HepG2 (cell line): ENCODE measurements around the gene ADARB1.

Source experiments
- BCL3 ChIP-seq: sonication (generic); formaldehyde crosslinking; IDR thresholded peaks from 2 replicates; pipeline ENCODE4 v1.5.1; 2020; ENCODE audit warnings: mild to moderate bottlenecking, missing genetic modification reagents, moderate library complexity
- EZH2 ChIP-seq: conservative IDR thresholded peaks from 2 replicates; pipeline ENCODE4 v1.6.1; 2012; ENCODE audit warnings: mild to moderate bottlenecking, low read depth, low read length, moderate library complexity
- FOXP1 ChIP-seq, 2 experiments: fragments of 450-650 bp in 1 of 2; IDR thresholded peaks; 2 replicates each; pipeline ENCODE4 v1.6.1; 2017 to 2018; ENCODE audit warnings: antibody characterized with exemption in 1 of 2
- HNF4G ChIP-seq, 2 experiments: sonication (generic) in 1 of 2; formaldehyde crosslinking in 1 of 2; IDR thresholded peaks; 2 replicates each; pipeline versions ENCODE4 v1.4.0 to v1.6.1; 2011 to 2020; ENCODE audit warnings: borderline replicate concordance in 2 of 2, low read depth in 2 of 2, mild to moderate bottlenecking in 2 of 2, low read length in 1 of 2, missing genetic modification reagents in 1 of 2, moderate library complexity in 1 of 2
- ZBTB49 ChIP-seq: sonication (generic); formaldehyde crosslinking; IDR thresholded peaks from 2 replicates; pipeline ENCODE4 v1.4.0; 2020; ENCODE audit warnings: missing genetic modification reagents, borderline replicate concordance
- ZNF207 ChIP-seq: fragments of 450-650 bp; IDR thresholded peaks from 2 replicates; pipeline ENCODE4 v1.6.1; 2016; ENCODE audit warnings: antibody characterized with exemption, borderline replicate concordance
- ZNF605 ChIP-seq: sonication (generic); formaldehyde crosslinking; IDR thresholded peaks from 2 replicates; pipeline ENCODE4 v1.8.0; 2022; ENCODE audit warnings: mild to moderate bottlenecking, missing genetic modification reagents

GRCh38 chr21:45179568-45180245, 105.3 kb downstream of the ADARB1 start:
- TF ChIP-seq ZNF605 (CRISPR knock-in tag) (no peak), BCL3 (CRISPR knock-in tag) (no peak), ZBTB49 (CRISPR knock-in tag) (no peak), ZNF207 (no peak), HNF4G (IDR thresholded peaks at IDR 0.05; ENCODE audit: borderline replicate concordance, low read depth, low read length) (no peak), HNF4G (CRISPR knock-in tag; IDR thresholded peaks at IDR 0.05; ENCODE audit: borderline replicate concordance, low read depth) (no peak), EZH2 (no peak), FOXP1 (IDR thresholded peaks at IDR 0.05) (no peak), FOXP1 (CRISPR knock-in tag; IDR thresholded peaks at IDR 0.05) (no peak)
